Measurements from ENCODE around the gene RASD1. TPM values are rescaled to one million over a fixed set of nuclear protein-coding genes. Genes with fewer than 3 reads are reported as not detected.

Gene RASD1
- total and polyA plus RNA-seq, 11 donors = 1.5 to 79.2 (median 17.5) TPM

- peak overlapping the region in 11 of 12 donors; percentile 30 to 88 (median 55) for H3K27ac ChIP-seq
- TF ChIP-seq POLR2A (IDR thresholded peaks at IDR 0.05) (no peak), CTCF (IDR thresholded peaks at IDR 0.05) (no peak)
- ATAC-seq (no peak), DNase-seq (peak in 2 of 5 donors; percentile 30 to 54)
- no peaks in the 10 kb centered on the region for H3K36me3 ChIP-seq
- intact Hi-C loops (cut with DNase I) = loop anchor here in 1 of 10 donors (1.0 kb wide), 1 partner anchor 19 kb away; no protein-coding TSS in a partner anchor
- no peak overlapping the region for H3K4me3 ChIP-seq
- peaks cover 0 to 28% (median 10%) of the 10 kb centered on the region in 12 donors for H3K4me1 ChIP-seq
- 79 to 87% (median 86%) methylated on average over 13 to 16 of the region's 16 CpGs for WGBS, 4 donors
- H3K27me3 ChIP-seq = no peaks in the 10 kb centered on the region
- no peaks in the 10 kb centered on the region for H3K9me3 ChIP-seq
Measured at GRCh38 chr17:17507465-17508011, 11.3 kb upstream of the RASD1 start.

GRCh38 chr17:17506893-17507464, 10.8 kb upstream of the RASD1 start:
- ATAC-seq = peak; percentile 36 to 88 (median 76)
- 37 to 65% (median 50%) methylated on average over 8 to 17 of the region's 17 CpGs for WGBS, 4 donors
- no peak overlapping the region for H3K4me3 ChIP-seq
- peak overlapping the region; percentile 32 to 88 (median 56) for H3K27ac ChIP-seq
- peaks cover 0 to 28% (median 10%) of the 10 kb centered on the region in 12 donors for H3K4me1 ChIP-seq
- TF ChIP-seq CTCF (IDR thresholded peaks at IDR 0.05) (no peak), POLR2A (IDR thresholded peaks at IDR 0.05) (no peak)
- intact Hi-C loops (cut with DNase I) = loop anchor here in 1 of 10 donors (1.0 kb wide), 1 partner anchor 19 kb away; no protein-coding TSS in a partner anchor
- no peaks in the 10 kb centered on the region for H3K9me3 ChIP-seq
- DNase-seq = peak; percentile 58 to 93 (median 82)
- H3K36me3 ChIP-seq = no peaks in the 10 kb centered on the region
- H3K27me3 ChIP-seq = no peaks in the 10 kb centered on the region

- H3K36me3 ChIP-seq = no peaks in the 10 kb centered on the region
- no peaks in the 10 kb centered on the region for H3K27me3 ChIP-seq
- H3K4me1 ChIP-seq = peaks cover 0 to 28% (median 10%) of the 10 kb centered on the region in 12 donors
- WGBS, 4 donors = 65 to 81% (median 70%) methylated on average over 12 to 22 of the region's 22 CpGs
- intact Hi-C loops (cut with DNase I) = no loop called here
- H3K27ac ChIP-seq = peak overlapping the region; percentile 24 to 88 (median 56)
- peak in 2 of 5 donors; percentile 39 to 56 for DNase-seq
- ATAC-seq = peak in 3 of 4 donors; percentile 10 to 33 (median 16)
- H3K9me3 ChIP-seq = no peaks in the 10 kb centered on the region
- no peak for TF ChIP-seq CTCF (IDR thresholded peaks at IDR 0.05)
- no peak for TF ChIP-seq POLR2A (IDR thresholded peaks at IDR 0.05)
- H3K4me3 ChIP-seq = no peak overlapping the region
Measured at GRCh38 chr17:17506181-17506741, 10.1 kb upstream of the RASD1 start.

- intact Hi-C loops (cut with DNase I) = no loop called here
- Histone ChIP-seq H3K9me3 (no peaks in the 10 kb centered on the region), H3K27ac (peak overlapping the region in 3 of 12 donors; percentile 61 to 88 (median 77)), H3K4me3 (no peak overlapping the region), H3K27me3 (no peaks in the 10 kb centered on the region), H3K36me3 (no peaks in the 10 kb centered on the region), H3K4me1 (peaks cover 0 to 28% (median 10%) of the 10 kb centered on the region in 12 donors)
- 93 to 95% (median 95%) methylated on average over 9 to 22 of the region's 22 CpGs for WGBS, 4 donors
- ATAC-seq (no peak), DNase-seq (peak in 1 of 5 donors; percentile 51)
- TF ChIP-seq POLR2A (IDR thresholded peaks at IDR 0.05) (no peak), CTCF (IDR thresholded peaks at IDR 0.05) (no peak)
Measured at GRCh38 chr17:17505610-17506171, 9.5 kb upstream of the RASD1 start.
